ENCODE measurements around the gene ALG12. TPM values are rescaled to one million over a fixed set of nuclear protein-coding genes. Genes with fewer than 3 reads are reported as not detected.
"Not testable (repeated sequence)": the region's sequence is repeated elsewhere in the genome, so short reads cannot be mapped to it uniquely, and the experiment has no call there.

Gene ALG12
- total RNA-seq, 1 donor from 2014 or later = 20.6 TPM

GRCh38 chr22:49948958-49949913, 31.0 kb upstream of the ALG12 start:
- Mint-ChIP-seq H3K4me3 (ENCODE audit: unreplicated experiment) (no peak overlapping the region), H3K27ac (ENCODE audit: unreplicated experiment) (no peak overlapping the region), H3K36me3 (ENCODE audit: low read depth) (no peaks in the 10 kb centered on the region), H3K4me1 (ENCODE audit: low read depth) (peaks cover 12% of the 10 kb centered on the region), H3K27me3 (ENCODE audit: low read depth) (no peaks in the 10 kb centered on the region), H3K9me3 (ENCODE audit: low read depth) (no peaks in the 10 kb centered on the region)
- no peak for DNase-seq (ENCODE audit: low spot score)
- no peak for TF ChIP-seq CTCF (IDR thresholded peaks at IDR 0.05)

GRCh38 chr22:49948116-49948957, 30.1 kb upstream of the ALG12 start:
- no peak for DNase-seq (ENCODE audit: low spot score)
- no peaks in the 10 kb centered on the region for H3K9me3 Mint-ChIP-seq (ENCODE audit: low read depth)
- no peaks in the 10 kb centered on the region for H3K36me3 Mint-ChIP-seq (ENCODE audit: low read depth)
- H3K27me3 Mint-ChIP-seq (ENCODE audit: low read depth) = no peaks in the 10 kb centered on the region
- H3K4me3 Mint-ChIP-seq (ENCODE audit: unreplicated experiment) = no peak overlapping the region
- H3K4me1 Mint-ChIP-seq (ENCODE audit: low read depth) = peaks cover 12% of the 10 kb centered on the region
- no peak overlapping the region for H3K27ac Mint-ChIP-seq (ENCODE audit: unreplicated experiment)
- no peak for TF ChIP-seq CTCF (IDR thresholded peaks at IDR 0.05)

GRCh38 chr22:49947296-49947622, 29.0 kb upstream of the ALG12 start:
- TF ChIP-seq CTCF (IDR thresholded peaks at IDR 0.05) = no peak
- Mint-ChIP-seq H3K9me3 (ENCODE audit: low read depth) (no peaks in the 10 kb centered on the region), H3K27me3 (ENCODE audit: low read depth) (no peaks in the 10 kb centered on the region), H3K4me1 (ENCODE audit: low read depth) (peaks cover 7% of the 10 kb centered on the region), H3K36me3 (ENCODE audit: low read depth) (no peaks in the 10 kb centered on the region), H3K4me3 (ENCODE audit: unreplicated experiment) (no peak overlapping the region), H3K27ac (ENCODE audit: unreplicated experiment) (no peak overlapping the region)
- DNase-seq (ENCODE audit: low spot score) = no peak

- no peaks in the 10 kb centered on the region for H3K36me3 Mint-ChIP-seq (ENCODE audit: low read depth)
- H3K27ac Mint-ChIP-seq (ENCODE audit: unreplicated experiment) = no peak overlapping the region
- DNase-seq (ENCODE audit: low spot score) = no peak
- no peak for TF ChIP-seq CTCF (IDR thresholded peaks at IDR 0.05)
- H3K4me1 Mint-ChIP-seq (ENCODE audit: low read depth) = peaks cover 2% of the 10 kb centered on the region
- H3K4me3 Mint-ChIP-seq (ENCODE audit: unreplicated experiment) = no peak overlapping the region
- H3K27me3 Mint-ChIP-seq (ENCODE audit: low read depth) = no peaks in the 10 kb centered on the region
- H3K9me3 Mint-ChIP-seq (ENCODE audit: low read depth) = no peaks in the 10 kb centered on the region
Observed at GRCh38 chr22:49946612-49947295, 28.5 kb upstream of the ALG12 start.

GRCh38 chr22:49945042-49945794, 27.0 kb upstream of the ALG12 start:
- H3K9me3 Mint-ChIP-seq (ENCODE audit: low read depth); H3K27ac Mint-ChIP-seq (ENCODE audit: unreplicated experiment); H3K27me3 Mint-ChIP-seq (ENCODE audit: low read depth); H3K36me3 Mint-ChIP-seq (ENCODE audit: low read depth); H3K4me1 Mint-ChIP-seq (ENCODE audit: low read depth); H3K4me3 Mint-ChIP-seq (ENCODE audit: unreplicated experiment); DNase-seq (ENCODE audit: low spot score): not testable (repeated sequence)
